H1 (cell line): Measurements from ENCODE around the gene CRCP. TPM values are rescaled to one million over a fixed set of nuclear protein-coding genes. Genes with fewer than 3 reads are reported as not detected.
"Not testable (repeated sequence)": the region's sequence is repeated elsewhere in the genome, so short reads cannot be mapped to it uniquely, and the experiment has no call there.

Source experiments
- CTCF ChIA-PET: fragments of 300-600 bp; sonication (Branson Sonifier 250); formaldehyde crosslinking; loops from one replicate; lab custom pipeline; 2021; ENCODE audit not compliant: partially characterized antibody; lab: Charles Lee
- POLR2A ChIA-PET: fragments of 300-600 bp; sonication (Branson Sonifier 250); formaldehyde crosslinking; loops from one replicate; lab custom pipeline; 2021; ENCODE audit warnings: inconsistent platforms; ENCODE audit not compliant: partially characterized antibody; lab: Charles Lee
- DNase-seq, 2 experiments: peaks; one replicate each; pipeline versions ENCODE4 v3.0.0 to v3.0.0-alpha.2; 2010 to 2022; ENCODE audit warnings: low spot score in 2 of 2, low read depth in 1 of 2, mixed read lengths in 1 of 2
- FAIRE-seq: peaks from 2 replicates; lab custom pipeline; 2011; peaks lifted over from hg19 to GRCh38; lab: Jason Lieb, UNC
- H2AFZ ChIP-seq: 2 replicates; pipeline ENCODE4 v1.8.1; 2012; ENCODE audit warnings: low read length, inconsistent platforms
- H2AK5ac ChIP-seq: 2 replicates; pipeline ENCODE4 v1.6.1; 2013; ENCODE audit warnings: low read depth, low read length
- H2BK120ac ChIP-seq: replicated peaks from 2 replicates; pipeline ENCODE3; 2013; ENCODE audit warnings: low read depth, low read length, inconsistent platforms
- H2BK12ac ChIP-seq: 2 replicates; pipeline ENCODE4 v1.6.1; 2013; ENCODE audit warnings: low read depth, low read length
- H2BK15ac ChIP-seq: 2 replicates; pipeline ENCODE4 v1.6.1; 2013; ENCODE audit warnings: low read length
- H2BK20ac ChIP-seq: 2 replicates; pipeline ENCODE4 v1.6.1; 2013; ENCODE audit warnings: low read length
- H2BK5ac ChIP-seq: 2 replicates; pipeline ENCODE4 v1.6.1; 2013; ENCODE audit warnings: low read depth, low read length
- H3K14ac ChIP-seq: 2 replicates; pipeline ENCODE4 v1.6.1; 2013; ENCODE audit warnings: inconsistent platforms; ENCODE audit not compliant: insufficient read length
- H3K18ac ChIP-seq: 2 replicates; pipeline ENCODE4 v1.6.1; 2013; ENCODE audit warnings: low read length; ENCODE audit errors: extremely low read depth
- H3K23ac ChIP-seq: 2 replicates; pipeline ENCODE4 v1.6.1; 2013; ENCODE audit warnings: inconsistent platforms; ENCODE audit not compliant: insufficient read length
- H3K23me2 ChIP-seq: 2 replicates; pipeline ENCODE4 v1.6.1; 2013; ENCODE audit warnings: low read depth, low read length
- H3K27ac ChIP-seq: 2 replicates; pipeline ENCODE4 v1.6.1; 2011; ENCODE audit warnings: low read depth, low read length, inconsistent platforms
- H3K27me3 ChIP-seq, 4 experiments: replicated peaks in 1 of 4; 1 replicate in 1 of 4; 2 replicates in 3 of 4; pipeline versions ENCODE4 v1.6.1 to v1.8.1; 2011 to 2013; ENCODE audit warnings: low read length in 3 of 4, mild to moderate bottlenecking in 3 of 4, inconsistent platforms in 2 of 4, mixed read lengths in 2 of 4, moderate library complexity in 1 of 4; ENCODE audit not compliant: control insufficient read depth in 3 of 4, insufficient read depth in 3 of 4; ENCODE audit errors: extremely low read depth in 1 of 4
- H3K36me3 ChIP-seq, 4 experiments: 2 replicates each; pipeline versions ENCODE4 v1.6.1 to v1.8.1; 2011 to 2013; ENCODE audit warnings: mild to moderate bottlenecking in 4 of 4, low read length in 3 of 4, moderate library complexity in 2 of 4, control low read depth in 1 of 4, inconsistent platforms in 1 of 4; ENCODE audit not compliant: insufficient read depth in 4 of 4, control insufficient read depth in 2 of 4
- H3K4ac ChIP-seq: replicated peaks from 2 replicates; pipeline ENCODE3; 2013; ENCODE audit warnings: low read length, low read depth, mixed read lengths, inconsistent platforms; ENCODE audit not compliant: insufficient read length
- H3K4me1 ChIP-seq, 4 experiments: replicated peaks in 1 of 4; 1 replicate in 1 of 4; 2 replicates in 3 of 4; pipeline versions ENCODE4 v1.6.1 to v1.8.1; 2011 to 2013; ENCODE audit warnings: low read length in 3 of 4, inconsistent platforms in 2 of 4, mixed read lengths in 1 of 4; ENCODE audit not compliant: insufficient read depth in 4 of 4, control insufficient read depth in 3 of 4
- H3K4me2 ChIP-seq, 2 experiments: 2 replicates each; pipeline versions ENCODE4 v1.6.1 to v1.8.1; 2011 to 2013; ENCODE audit warnings: low read depth in 2 of 2, low read length in 2 of 2, control low read depth in 1 of 2, inconsistent platforms in 1 of 2, mild to moderate bottlenecking in 1 of 2; ENCODE audit not compliant: insufficient read depth in 1 of 2
- H3K4me3 ChIP-seq, 4 experiments: fragments of 200-600, 300-600 bp in 1 of 4; sonication (generic), shearing (Covaris generic), sonication (Bioruptor Twin) in 1 of 4; 2 replicates each; pipeline versions ENCODE4 v1.5.1 to v1.8.1; 2011 to 2016; ENCODE audit warnings: low read length in 4 of 4, low read depth in 3 of 4, control low read depth in 2 of 4, inconsistent platforms in 2 of 4, mild to moderate bottlenecking in 2 of 4, mixed read lengths in 1 of 4, moderate library complexity in 1 of 4; ENCODE audit not compliant: insufficient read depth in 2 of 4; ENCODE audit errors: extremely low read depth in 1 of 4
- H3K56ac ChIP-seq: replicated peaks from 2 replicates; pipeline ENCODE3; 2013; ENCODE audit warnings: low read depth, mild to moderate bottlenecking, mixed read lengths, low read length, inconsistent platforms; ENCODE audit not compliant: insufficient read length
- H3K79me1 ChIP-seq: 2 replicates; pipeline ENCODE4 v1.6.1; 2013; ENCODE audit warnings: low read depth, low read length, control low read depth
- H3K79me2 ChIP-seq, 2 experiments: 2 replicates each; pipeline versions ENCODE4 v1.6.1 to v1.8.1; 2012 to 2013; ENCODE audit warnings: low read length in 2 of 2, mild to moderate bottlenecking in 2 of 2, inconsistent platforms in 1 of 2; ENCODE audit not compliant: insufficient read depth in 2 of 2, control insufficient read depth in 1 of 2
- H3K9ac ChIP-seq, 4 experiments: replicated peaks in 1 of 4; 1 replicate in 1 of 4; 2 replicates in 3 of 4; pipeline versions ENCODE4 v1.6.1 to v1.8.1; 2011 to 2013; ENCODE audit warnings: low read depth in 3 of 4, low read length in 3 of 4, control low read depth in 2 of 4, mild to moderate bottlenecking in 2 of 4, moderate library complexity in 2 of 4, inconsistent platforms in 1 of 4; ENCODE audit errors: extremely low read depth in 1 of 4
- H3K9me3 ChIP-seq, 2 experiments: 2 replicates each; pipeline versions ENCODE4 v1.6.1 to v1.8.1; 2012 to 2013; ENCODE audit warnings: mild to moderate bottlenecking in 2 of 2, moderate library complexity in 2 of 2, control low read depth in 1 of 2, inconsistent platforms in 1 of 2, low read depth in 1 of 2, low read length in 1 of 2, mixed read lengths in 1 of 2; ENCODE audit not compliant: insufficient read depth in 2 of 2
- H4K20me1 ChIP-seq, 2 experiments: replicated peaks in 1 of 2; 2 replicates each; pipeline versions ENCODE3 to v1.8.1; 2011 to 2013; ENCODE audit warnings: inconsistent platforms in 2 of 2, low read length in 2 of 2, mild to moderate bottlenecking in 1 of 2; ENCODE audit not compliant: insufficient read depth in 2 of 2, control insufficient read depth in 1 of 2
- H4K5ac ChIP-seq: 2 replicates; pipeline ENCODE4 v1.6.1; 2013; ENCODE audit warnings: low read length, low read depth, mixed read lengths, inconsistent platforms; ENCODE audit not compliant: insufficient read length
- H4K8ac ChIP-seq: 2 replicates; pipeline ENCODE4 v1.8.0; 2013; ENCODE audit warnings: mild to moderate bottlenecking, moderate library complexity, low read length, inconsistent platforms; ENCODE audit not compliant: insufficient read depth; ENCODE audit errors: extremely low read depth
- H4K91ac ChIP-seq: replicated peaks from 2 replicates; pipeline ENCODE3; 2013; ENCODE audit warnings: low read length, mixed read lengths, inconsistent platforms; ENCODE audit not compliant: insufficient read length
- POU5F1 ChIP-seq: IDR thresholded peaks from 2 replicates; pipeline ENCODE4 v1.6.1; 2011; ENCODE audit warnings: low read depth, mild to moderate bottlenecking, low read length, moderate library complexity
- WGBS, 2 experiments: shearing (Covaris generic) in 1 of 2; methylation state at CpG; one replicate each; pipeline versions ENCODE4 v1.1.6 to v1.1.7; 2013 to 2015; ENCODE audit warnings: low lambda C conversion rate in 2 of 2, mixed read lengths in 2 of 2, inconsistent platforms in 1 of 2, low coverage in 1 of 2, missing lambda C conversion rate in 1 of 2; ENCODE audit not compliant: insufficient replicate concordance in 2 of 2, insufficient coverage in 1 of 2, insufficient read length in 1 of 2; ENCODE audit errors: extremely low coverage in 1 of 2, missing lambda C conversion rate in 1 of 2; 5-methylcytosine and 5-hydroxymethylcytosine counted together
- polyA plus RNA-seq, 7 experiments: library from polyadenylated mRNA; depleted of rRNA in 3 of 7; stranded (reverse) in 5 of 7; unstranded in 2 of 7; fragments of >200 nt in 5 of 7; fragments of 200-250 nt in 2 of 7; gene quantifications; 1 replicate in 5 of 7; 2 replicates in 1 of 7; 4 replicates in 1 of 7; pipeline versions ENCODE4 v1.2.1 to v1.2.3, GENCODE V29; 2011 to 2013; ENCODE audit warnings: missing spikeins in 2 of 7, mixed read lengths in 2 of 7
- total RNA-seq: library from RNA; stranded (reverse); fragmentation: NEBNext Ultra II Directional; extraction: Animal tissue kit (Norgen Biotek cat#: 25700); gene quantifications from 2 replicates; pipeline ENCODE4 v1.2.1, GENCODE V29; 2021

CRCP gene
- total and polyA plus RNA-seq, 2 of the 8 experiments (the other 6 are each of a cell fraction or from before 2014, with no cell fraction given), result 15.0 to 29.3 TPM

- not testable (repeated sequence) for FAIRE-seq, H3K4me3 ChIP-seq, H3K4ac ChIP-seq, H4K5ac ChIP-seq, H3K18ac ChIP-seq, H2AFZ ChIP-seq, H2AK5ac ChIP-seq, H3K79me2 ChIP-seq, H3K9me3 ChIP-seq, H3K79me1 ChIP-seq, H3K27me3 ChIP-seq, H2BK5ac ChIP-seq, H4K91ac ChIP-seq, H2BK12ac ChIP-seq, H2BK120ac ChIP-seq, H3K56ac ChIP-seq, H3K36me3 ChIP-seq, DNase-seq, H3K9ac ChIP-seq, H3K14ac ChIP-seq, H4K20me1 ChIP-seq, H4K8ac ChIP-seq, H2BK20ac ChIP-seq, H3K23ac ChIP-seq, H2BK15ac ChIP-seq, H3K23me2 ChIP-seq, H3K4me2 ChIP-seq, H3K27ac ChIP-seq, H3K4me1 ChIP-seq
- ChIA-PET CTCF (interaction anchor here (1.0 kb wide), 1 partner anchor 9 kb away, joined by 3 read pairs; no protein-coding TSS in a partner anchor), POLR2A (interaction anchor here (0.9 kb wide), 1 partner anchor 10 kb away, joined by 3 read pairs; no protein-coding TSS in a partner anchor)
- TF ChIP-seq POU5F1, result peak; percentile 66
- 93% methylated on average over 8 of the region's 8 CpGs; no CpG with 5 or more reads in 1 of the 2 experiments for WGBS, 2 experiments
Observed at GRCh38 chr7:66175006-66175405, 60.4 kb downstream of the CRCP start.
